Fibroblast of lung (primary cell): ENCODE results near the gene ZNF492. TPM values are rescaled to one million over a fixed set of nuclear protein-coding genes. Genes with fewer than 3 reads are reported as not detected.

Experiments
- DNase-seq, 2 donors: peaks; one replicate each; pipeline versions ENCODE4 v3.0.0 to v3.0.0-alpha.2; 2010; ENCODE audit warnings: low read depth in 2 of 2
- H2AFZ ChIP-seq: 2 replicates; pipeline ENCODE4 v1.5.1; 2012; ENCODE audit warnings: low read length, control low read depth, inconsistent platforms
- H3K27ac ChIP-seq: 2 replicates; pipeline ENCODE4 v1.5.1; 2011; ENCODE audit warnings: low read length, control low read depth; ENCODE audit not compliant: insufficient read depth
- H3K27me3 ChIP-seq: 2 replicates; pipeline ENCODE4 v1.5.1; 2011; ENCODE audit warnings: mild to moderate bottlenecking, low read length; ENCODE audit not compliant: control insufficient read depth, insufficient read depth
- H3K36me3 ChIP-seq: 2 replicates; pipeline ENCODE4 v1.5.1; 2011; ENCODE audit warnings: low read length; ENCODE audit not compliant: control insufficient read depth, insufficient read depth
- H3K4me1 ChIP-seq: 2 replicates; pipeline ENCODE4 v1.5.1; 2011; ENCODE audit warnings: low read length; ENCODE audit not compliant: control insufficient read depth, insufficient read depth; ENCODE audit errors: extremely low read depth
- H3K4me2 ChIP-seq: 2 replicates; pipeline ENCODE4 v1.5.1; 2011; ENCODE audit warnings: low read length, control low read depth; ENCODE audit not compliant: insufficient read depth; ENCODE audit errors: extremely low read depth
- H3K4me3 ChIP-seq, 4 experiments: fragments of 200-600 bp in 1 of 4; sonication (generic) in 1 of 4; replicated peaks in 1 of 4; 2 replicates each; pipeline ENCODE4 v1.5.1; 2011 to 2016; ENCODE audit warnings: low read length in 4 of 4, low read depth in 3 of 4, mild to moderate bottlenecking in 3 of 4, control low read depth in 2 of 4, inconsistent platforms in 1 of 4, mixed read lengths in 1 of 4; ENCODE audit not compliant: insufficient read depth in 1 of 4; ENCODE audit errors: control extremely low read depth in 1 of 4
- H3K79me2 ChIP-seq: 2 replicates; pipeline ENCODE4 v1.5.1; 2012; ENCODE audit warnings: mild to moderate bottlenecking, low read length, inconsistent platforms; ENCODE audit not compliant: control insufficient read depth, insufficient read depth
- H3K9ac ChIP-seq: 2 replicates; pipeline ENCODE4 v1.5.1; 2011; ENCODE audit warnings: mild to moderate bottlenecking, low read length, control low read depth; ENCODE audit not compliant: insufficient read depth
- H3K9me3 ChIP-seq: 2 replicates; pipeline ENCODE4 v1.5.1; 2012; ENCODE audit warnings: low read depth, low read length; ENCODE audit not compliant: control insufficient read depth, insufficient read depth
- H4K20me1 ChIP-seq: 2 replicates; pipeline ENCODE4 v1.5.1; 2011; ENCODE audit warnings: low read length; ENCODE audit not compliant: control insufficient read depth, insufficient read depth; ENCODE audit errors: extremely low read depth
- EZH2 ChIP-seq: IDR thresholded peaks from 2 replicates; pipeline ENCODE4 v1.5.1; 2012; ENCODE audit warnings: low read length, control low read depth, mild to moderate bottlenecking; ENCODE audit errors: missing control alignments
- polyA plus RNA-seq, 2 donors: library from polyadenylated mRNA; depleted of rRNA in 1 of 2; stranded (reverse) in 1 of 2; unstranded in 1 of 2; fragments of >200 nt; gene quantifications; 2 replicates each; pipeline ENCODE4 v1.2.1, GENCODE V29; 2011 to 2012; ENCODE audit warnings: missing spikeins in 1 of 2
- total RNA-seq: library from RNA; depleted of rRNA; stranded (reverse); fragments of >200 nt; gene quantifications from 2 replicates; pipeline ENCODE4 v1.2.1, GENCODE V29; 2014
- TF ChIP-seq, protein P1 (sequence below), 2 donors: IDR thresholded peaks in 1 of 2; conservative IDR thresholded peaks in 1 of 2; 1 replicate in 1 of 2; 2 replicates in 1 of 2; pipeline ENCODE4 v1.5.1; 2011 to 2012; ENCODE audit warnings: low read length in 2 of 2, control low read depth in 1 of 2, inconsistent platforms in 1 of 2, low read depth in 1 of 2, mild to moderate bottlenecking in 1 of 2

ZNF492 gene
- total and polyA plus RNA-seq, 2 donors (not counting 1 experiment from before 2014, with no cell fraction given) = 0.28 to 0.50 TPM

DNA sequence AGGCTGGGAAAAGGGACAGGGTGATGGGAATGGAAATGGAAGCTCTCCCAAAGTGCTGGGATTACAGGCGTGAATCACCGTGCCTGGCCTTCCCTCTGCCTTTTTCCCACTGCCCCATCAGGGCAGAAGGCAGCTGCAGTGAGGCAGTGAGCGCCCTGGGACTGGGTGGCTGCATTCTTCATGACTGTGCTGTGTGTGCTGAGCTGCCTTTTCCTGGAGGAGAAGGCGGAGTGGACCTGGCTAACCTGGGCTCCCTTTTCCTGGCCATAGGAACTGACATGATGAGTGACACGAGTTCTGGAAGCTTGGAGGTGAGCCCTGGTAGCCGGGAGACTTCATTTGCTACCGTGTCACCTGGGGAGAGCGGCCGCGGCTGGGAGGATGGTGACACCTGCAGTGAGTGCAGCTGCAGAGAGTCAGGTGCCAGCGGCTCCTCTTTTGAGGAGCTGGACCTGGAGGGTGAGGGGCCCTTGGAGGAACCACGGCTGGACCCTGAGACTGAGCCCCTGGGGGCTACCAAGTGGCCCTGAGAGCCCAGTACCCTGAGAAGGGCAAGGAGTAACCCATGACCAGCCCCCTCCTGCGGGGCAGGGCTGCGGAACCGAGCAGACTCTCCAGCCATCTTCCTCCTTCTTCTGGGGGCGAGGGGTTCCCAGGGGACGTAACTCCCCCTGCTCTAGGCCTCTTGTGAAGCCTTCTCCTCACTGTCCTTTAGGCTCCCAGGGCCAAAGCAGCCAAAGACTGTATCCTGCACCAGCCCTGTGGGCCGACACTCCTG, 26.3 kb upstream of the ZNF492 start:
- Histone ChIP-seq H3K4me1 (no peaks in the 10 kb centered on the region), H3K27me3 (no peaks in the 10 kb centered on the region), H3K79me2 (no peaks in the 10 kb centered on the region), H3K36me3 (no peaks in the 10 kb centered on the region), H3K9me3 (no peaks in the 10 kb centered on the region), H3K9ac (no peak overlapping the region), H3K4me3 (no peak overlapping the region), H4K20me1 (no peaks in the 10 kb centered on the region), H2AFZ (no peak overlapping the region), H3K27ac (no peak overlapping the region), H3K4me2 (no peak overlapping the region)
- TF ChIP-seq, protein P1, sequence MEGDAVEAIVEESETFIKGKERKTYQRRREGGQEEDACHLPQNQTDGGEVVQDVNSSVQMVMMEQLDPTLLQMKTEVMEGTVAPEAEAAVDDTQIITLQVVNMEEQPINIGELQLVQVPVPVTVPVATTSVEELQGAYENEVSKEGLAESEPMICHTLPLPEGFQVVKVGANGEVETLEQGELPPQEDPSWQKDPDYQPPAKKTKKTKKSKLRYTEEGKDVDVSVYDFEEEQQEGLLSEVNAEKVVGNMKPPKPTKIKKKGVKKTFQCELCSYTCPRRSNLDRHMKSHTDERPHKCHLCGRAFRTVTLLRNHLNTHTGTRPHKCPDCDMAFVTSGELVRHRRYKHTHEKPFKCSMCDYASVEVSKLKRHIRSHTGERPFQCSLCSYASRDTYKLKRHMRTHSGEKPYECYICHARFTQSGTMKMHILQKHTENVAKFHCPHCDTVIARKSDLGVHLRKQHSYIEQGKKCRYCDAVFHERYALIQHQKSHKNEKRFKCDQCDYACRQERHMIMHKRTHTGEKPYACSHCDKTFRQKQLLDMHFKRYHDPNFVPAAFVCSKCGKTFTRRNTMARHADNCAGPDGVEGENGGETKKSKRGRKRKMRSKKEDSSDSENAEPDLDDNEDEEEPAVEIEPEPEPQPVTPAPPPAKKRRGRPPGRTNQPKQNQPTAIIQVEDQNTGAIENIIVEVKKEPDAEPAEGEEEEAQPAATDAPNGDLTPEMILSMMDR (conservative IDR thresholded peaks at IDR 0.05 in 1 of 2, IDR thresholded peaks at IDR 0.05 in 1 of 2; ENCODE audit: low read depth in 1 of 2, low read length in 2 of 2) = no peak
- TF ChIP-seq EZH2 = no peak
- no peak for DNase-seq

DNA sequence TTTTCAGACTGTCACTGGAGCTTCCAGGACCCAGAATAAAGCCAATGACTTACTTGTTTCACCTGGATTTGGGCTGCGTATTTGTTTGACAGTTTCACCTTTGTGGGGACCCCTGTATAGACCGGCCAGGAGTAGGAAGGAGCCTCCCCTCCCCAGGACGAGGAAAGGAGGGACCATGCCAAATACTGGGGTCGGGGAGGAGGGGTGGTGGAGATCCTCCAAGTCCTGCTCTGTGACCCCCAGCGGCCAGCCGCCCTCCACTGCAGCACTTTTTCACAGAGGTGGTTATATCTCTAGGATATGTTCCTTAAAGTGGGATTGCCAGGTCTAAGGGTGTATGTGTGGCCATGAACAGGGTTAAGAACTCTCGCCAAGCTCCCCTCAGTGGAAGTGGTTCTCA, 25.7 kb upstream of the ZNF492 start:
- no peaks in the 10 kb centered on the region for H3K79me2 ChIP-seq
- H3K4me3 ChIP-seq = no peak overlapping the region
- H3K4me2 ChIP-seq = no peak overlapping the region
- no peaks in the 10 kb centered on the region for H3K27me3 ChIP-seq
- no peak overlapping the region for H2AFZ ChIP-seq
- H3K9ac ChIP-seq = no peak overlapping the region
- TF ChIP-seq, protein P1 (conservative IDR thresholded peaks at IDR 0.05 in 1 of 2, IDR thresholded peaks at IDR 0.05 in 1 of 2; ENCODE audit: low read depth in 1 of 2, low read length in 2 of 2) = no peak
- TF ChIP-seq EZH2 = no peak
- no peak for DNase-seq
- H3K27ac ChIP-seq = no peak overlapping the region
- H3K9me3 ChIP-seq = no peaks in the 10 kb centered on the region
- H3K36me3 ChIP-seq = no peaks in the 10 kb centered on the region
- H3K4me1 ChIP-seq = no peaks in the 10 kb centered on the region
- no peaks in the 10 kb centered on the region for H4K20me1 ChIP-seq

DNA sequence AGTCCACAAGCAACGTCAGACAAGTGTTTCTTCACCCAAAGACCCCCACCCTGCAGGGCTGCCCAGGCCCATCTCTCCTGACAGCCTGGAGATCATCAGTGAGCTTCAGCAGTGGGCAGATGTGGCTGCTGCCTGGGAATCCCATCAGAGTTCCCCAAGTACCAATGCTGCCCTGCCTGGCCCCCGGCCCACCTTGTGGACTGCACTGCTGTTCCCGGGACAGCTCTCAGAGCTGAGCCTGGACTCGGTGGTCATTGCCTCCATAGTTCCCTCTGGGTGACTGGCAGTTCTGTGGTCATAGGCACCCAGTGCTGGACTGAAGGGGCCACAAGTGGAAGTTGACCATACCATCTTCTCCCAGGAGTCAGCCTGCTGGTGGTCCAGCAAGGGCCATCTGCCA, 24.5 kb upstream of the ZNF492 start:
- H3K27me3 ChIP-seq = no peaks in the 10 kb centered on the region

More for the DNA sequence above, 24.5 kb upstream of the ZNF492 start:
- no peaks in the 10 kb centered on the region for H3K9me3 ChIP-seq
- H3K9ac ChIP-seq = no peak overlapping the region
- no peak overlapping the region for H3K27ac ChIP-seq
- H3K36me3 ChIP-seq = no peaks in the 10 kb centered on the region
- H3K4me2 ChIP-seq = no peak overlapping the region
- H3K4me3 ChIP-seq = no peak overlapping the region
- no peak for TF ChIP-seq EZH2
- TF ChIP-seq, protein P1 (conservative IDR thresholded peaks at IDR 0.05 in 1 of 2, IDR thresholded peaks at IDR 0.05 in 1 of 2; ENCODE audit: low read depth in 1 of 2, low read length in 2 of 2) = no peak
- no peak for DNase-seq
- H4K20me1 ChIP-seq = no peaks in the 10 kb centered on the region
- no peaks in the 10 kb centered on the region for H3K79me2 ChIP-seq
- no peaks in the 10 kb centered on the region for H3K4me1 ChIP-seq
- no peak overlapping the region for H2AFZ ChIP-seq
